ENCODE measurements around the gene KRT5. TPM values are rescaled to one million over a fixed set of nuclear protein-coding genes. Genes with fewer than 3 reads are reported as not detected.

Gene KRT5
- total and polyA plus RNA-seq, 2 of the 13 experiments (the other 11 are each of a cell fraction or from before 2014, with no cell fraction given) = 0.08 TPM; not detected in 1

GRCh38 chr12:52517005-52517835, 3.0 kb downstream of the KRT5 start:
- ATAC-seq = no peak
- Histone ChIP-seq H3K36me3 (replicated peaks in 1 of 2; ENCODE audit: control insufficient read depth in 1 of 2, insufficient read depth in 2 of 2, low read length in 2 of 2) (no peaks in the 10 kb centered on the region), H3K9ac (ENCODE audit: insufficient read depth, low read depth, low read length) (no peak overlapping the region), H3K4me1 (ENCODE audit: insufficient read depth, low read length) (no peaks in the 10 kb centered on the region), H3K9me3 (ENCODE audit: low read length) (no peaks in the 10 kb centered on the region), H3K79me2 (ENCODE audit: insufficient read depth, low read length) (no peaks in the 10 kb centered on the region), H2AFZ (ENCODE audit: low read length) (no peak overlapping the region), H4K20me1 (ENCODE audit: insufficient read depth, low read length) (no peaks in the 10 kb centered on the region), H3K4me2 (ENCODE audit: low read depth, low read length) (no peak overlapping the region), H3K4me3 (replicated peaks in 1 of 3; ENCODE audit: insufficient read depth in 1 of 3, low read depth in 2 of 3, low read length in 3 of 3) (no peak overlapping the region), H3K27me3 (ENCODE audit: control insufficient read depth in 1 of 2, insufficient read depth in 2 of 2, low read length in 2 of 2) (peaks cover 2 to 3% of the 10 kb centered on the region in 2 experiments; a peak in 2 of 5 replicates), H3K27ac (ENCODE audit: extremely low read length, insufficient read depth, low read length) (no peak overlapping the region)
- ChIA-PET POLR2A (no interaction called here), CTCF (ENCODE audit: low intra/inter-chr PET ratio, low total read pairs) (no interaction called here)
- DNase-seq (ENCODE audit: low spot score) = no peak
- TF ChIP-seq MXD4 (CRISPR knock-in tag; IDR thresholded peaks at IDR 0.05) = no peak
- no peak for TF ChIP-seq ZNF646 (CRISPR knock-in tag; IDR thresholded peaks at IDR 0.05)
- TF ChIP-seq ZNF543 (CRISPR knock-in tag; IDR thresholded peaks at IDR 0.05) = no peak
- TF ChIP-seq RFXANK (CRISPR knock-in tag; IDR thresholded peaks at IDR 0.05) = no peak
- TF ChIP-seq ZNF546 (CRISPR knock-in tag; conservative IDR thresholded peaks at IDR 0.05) = no peak
- no peak for TF ChIP-seq MXD3 (CRISPR knock-in tag; IDR thresholded peaks at IDR 0.05)
- no peak for TF ChIP-seq ZNF619 (CRISPR knock-in tag; IDR thresholded peaks at IDR 0.05)
- no peak for TF ChIP-seq GMEB1 (CRISPR knock-in tag; IDR thresholded peaks at IDR 0.05; ENCODE audit: borderline replicate concordance)
- no peak for TF ChIP-seq ZNF20 (CRISPR knock-in tag; IDR thresholded peaks at IDR 0.05)
- TF ChIP-seq ZNF101 (CRISPR knock-in tag; IDR thresholded peaks at IDR 0.05; ENCODE audit: borderline replicate concordance, low read depth) = no peak
- TF ChIP-seq KLF9 (CRISPR knock-in tag; IDR thresholded peaks at IDR 0.05; ENCODE audit: low read depth) = no peak
- TF ChIP-seq ZNF782 (CRISPR knock-in tag; IDR thresholded peaks at IDR 0.05; ENCODE audit: borderline replicate concordance) = no peak
- no peak for TF ChIP-seq GRHL1 (CRISPR knock-in tag; conservative IDR thresholded peaks at IDR 0.05)
- no peak for TF ChIP-seq ZNF557 (CRISPR knock-in tag; IDR thresholded peaks at IDR 0.05)
- no TSS peak for BruUV-seq (replicated peaks)
- WGBS (ENCODE audit: low lambda C conversion rate) = 48% methylated on average over 13 of the region's 14 CpGs
- no peak for FAIRE-seq
- in situ Hi-C loops (cut with HindIII; ENCODE audit: extremely low pct_ligation_motif_present, low pct_unique_long_range_greater_than_20kb) = no loop called here
- intact Hi-C loops (cut with micrococcal nuclease; ENCODE audit: unreplicated experiment) = no loop called here
